CD1c-positive myeloid dendritic cell (primary cell): ENCODE measurements around the gene QRICH2.
"Not testable (repeated sequence)": the region's sequence is repeated elsewhere in the genome, so short reads cannot be mapped to it uniquely, and the experiment has no call there.

ENCODE experiments used
- DNase-seq: peaks from one replicate; pipeline ENCODE4 v3.0.0-alpha.2; 2016; ENCODE audit errors: extremely low spot score

QRICH2 gene

DNA sequence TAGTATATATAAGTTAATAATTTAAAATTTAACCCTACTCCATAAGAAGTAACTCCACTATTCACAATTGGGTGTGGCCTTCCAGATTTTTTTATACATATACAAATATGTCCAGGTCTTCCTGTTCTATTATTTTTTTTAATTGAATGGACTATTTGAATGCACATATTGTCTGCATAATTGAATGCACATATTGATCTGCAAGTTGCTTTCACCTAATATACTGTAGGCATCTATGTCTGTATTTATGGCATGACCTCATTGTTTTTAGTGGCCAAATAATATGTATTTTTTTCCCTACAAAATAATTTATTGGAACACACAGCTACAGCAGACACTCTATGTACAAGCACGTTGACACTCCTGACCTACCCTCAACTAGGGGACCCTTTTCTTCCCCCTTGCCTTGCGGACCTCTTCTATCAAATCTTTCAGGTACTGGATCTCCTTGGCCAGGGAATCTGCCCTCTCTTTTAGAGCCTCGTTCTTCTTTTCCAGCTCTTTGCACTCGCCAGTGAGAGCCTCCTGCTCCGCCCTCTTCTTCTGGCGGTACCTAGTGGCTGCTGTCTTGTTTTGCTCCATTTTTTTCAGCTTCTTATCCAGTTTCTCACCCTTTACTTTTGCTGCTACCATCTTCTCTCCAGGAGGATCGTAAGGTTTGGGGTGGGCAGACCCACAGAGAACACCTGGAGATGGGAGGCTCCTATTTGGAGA, 82.5 kb downstream of the QRICH2 start:
- DNase-seq: not testable (repeated sequence)
